Mammary epithelial cell (primary cell): ENCODE measurements around the gene GSG1L.

Source experiments
- CTCF ChIP-seq, 2 donors: IDR thresholded peaks in 1 of 2; conservative IDR thresholded peaks in 1 of 2; 2 replicates each; pipeline ENCODE4 v1.5.1; 2011 to 2012; ENCODE audit warnings: inconsistent platforms in 2 of 2, low read length in 2 of 2, mild to moderate bottlenecking in 2 of 2, control low read depth in 1 of 2, low read depth in 1 of 2; ENCODE audit not compliant: insufficient read depth in 1 of 2; ENCODE audit errors: extremely low read depth in 1 of 2
- EZH2 ChIP-seq: IDR thresholded peaks from 2 replicates; pipeline ENCODE4 v1.6.1; 2012; ENCODE audit warnings: low read length, inconsistent platforms, borderline replicate concordance

- TF ChIP-seq CTCF (conservative IDR thresholded peaks at IDR 0.05 in 1 of 2, IDR thresholded peaks at IDR 0.05 in 1 of 2; ENCODE audit: extremely low read depth in 1 of 2, insufficient read depth in 1 of 2, low read depth in 1 of 2, low read length in 2 of 2) (no peak), EZH2 (no peak)
Measured at GRCh38 chr16:27859020-27859419, 204.5 kb downstream of the GSG1L start.
